ENCODE data around the gene PPWD1. TPM values are rescaled to one million over a fixed set of nuclear protein-coding genes. Genes with fewer than 3 reads are reported as not detected.

The PPWD1 gene
- total RNA-seq, 2 donors from 2014 or later = 32.8 to 71.0 TPM

DNA sequence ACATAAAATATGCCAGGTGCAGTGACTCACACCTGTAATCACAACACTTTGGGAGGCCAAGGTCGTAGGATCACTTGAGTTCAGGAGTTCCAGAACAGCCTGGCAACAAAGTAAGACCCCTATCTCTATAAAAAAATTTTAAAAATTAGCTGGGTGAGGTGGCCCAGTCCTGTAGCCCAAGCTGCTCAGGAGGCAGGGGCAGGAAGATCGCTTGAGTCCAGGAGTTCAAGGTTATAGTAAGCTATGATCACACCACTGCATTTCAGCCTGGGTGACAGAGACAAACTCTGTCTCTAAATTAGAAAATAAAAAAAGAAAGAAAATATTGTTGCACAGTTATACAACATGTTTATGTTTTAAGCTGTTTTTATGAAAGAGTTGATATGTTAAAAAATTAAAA lies 6.9 kb upstream of the PPWD1 start:
- no peak for ATAC-seq (ENCODE audit: insufficient number of reproducible peaks, low FRiP score, low read depth)
- Histone ChIP-seq H3K27ac (no peak overlapping the region), H3K4me3 (no peak overlapping the region), H3K27me3 (replicated peaks; ENCODE audit: insufficient read depth) (no peaks in the 10 kb centered on the region), H3K36me3 (no peaks in the 10 kb centered on the region), H3K4me1 (ENCODE audit: control insufficient read depth in 1 of 2, low read depth in 2 of 2) (no peaks in the 10 kb centered on the region), H3K9me3 (no peaks in the 10 kb centered on the region)
- no peak for DNase-seq (ENCODE audit: low spot score)
- TF ChIP-seq, protein P1, sequence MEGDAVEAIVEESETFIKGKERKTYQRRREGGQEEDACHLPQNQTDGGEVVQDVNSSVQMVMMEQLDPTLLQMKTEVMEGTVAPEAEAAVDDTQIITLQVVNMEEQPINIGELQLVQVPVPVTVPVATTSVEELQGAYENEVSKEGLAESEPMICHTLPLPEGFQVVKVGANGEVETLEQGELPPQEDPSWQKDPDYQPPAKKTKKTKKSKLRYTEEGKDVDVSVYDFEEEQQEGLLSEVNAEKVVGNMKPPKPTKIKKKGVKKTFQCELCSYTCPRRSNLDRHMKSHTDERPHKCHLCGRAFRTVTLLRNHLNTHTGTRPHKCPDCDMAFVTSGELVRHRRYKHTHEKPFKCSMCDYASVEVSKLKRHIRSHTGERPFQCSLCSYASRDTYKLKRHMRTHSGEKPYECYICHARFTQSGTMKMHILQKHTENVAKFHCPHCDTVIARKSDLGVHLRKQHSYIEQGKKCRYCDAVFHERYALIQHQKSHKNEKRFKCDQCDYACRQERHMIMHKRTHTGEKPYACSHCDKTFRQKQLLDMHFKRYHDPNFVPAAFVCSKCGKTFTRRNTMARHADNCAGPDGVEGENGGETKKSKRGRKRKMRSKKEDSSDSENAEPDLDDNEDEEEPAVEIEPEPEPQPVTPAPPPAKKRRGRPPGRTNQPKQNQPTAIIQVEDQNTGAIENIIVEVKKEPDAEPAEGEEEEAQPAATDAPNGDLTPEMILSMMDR (IDR thresholded peaks at IDR 0.05) = no peak

DNA sequence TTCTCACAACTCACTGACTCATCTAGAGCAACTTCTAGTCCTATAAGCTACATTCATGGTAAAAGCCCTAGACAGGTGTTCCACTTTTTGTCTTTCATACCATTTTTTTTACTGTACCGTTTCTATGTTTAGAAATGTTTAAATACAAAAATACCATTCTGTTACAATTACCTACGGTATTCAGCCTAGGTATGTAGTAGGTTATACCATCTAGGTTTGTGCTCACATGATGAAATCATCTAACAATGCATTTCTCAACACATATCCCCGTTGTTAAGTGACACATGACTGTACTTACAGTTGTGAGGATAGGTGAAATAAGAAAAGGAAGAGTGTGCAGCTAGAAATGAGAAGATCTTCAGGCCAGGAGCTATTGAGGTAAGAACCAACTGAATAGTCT lies 6.4 kb upstream of the PPWD1 start:
- no peaks in the 10 kb centered on the region for H3K36me3 ChIP-seq
- TF ChIP-seq, protein P1 (IDR thresholded peaks at IDR 0.05) = no peak
- no peak overlapping the region for H3K4me3 ChIP-seq

DNA sequence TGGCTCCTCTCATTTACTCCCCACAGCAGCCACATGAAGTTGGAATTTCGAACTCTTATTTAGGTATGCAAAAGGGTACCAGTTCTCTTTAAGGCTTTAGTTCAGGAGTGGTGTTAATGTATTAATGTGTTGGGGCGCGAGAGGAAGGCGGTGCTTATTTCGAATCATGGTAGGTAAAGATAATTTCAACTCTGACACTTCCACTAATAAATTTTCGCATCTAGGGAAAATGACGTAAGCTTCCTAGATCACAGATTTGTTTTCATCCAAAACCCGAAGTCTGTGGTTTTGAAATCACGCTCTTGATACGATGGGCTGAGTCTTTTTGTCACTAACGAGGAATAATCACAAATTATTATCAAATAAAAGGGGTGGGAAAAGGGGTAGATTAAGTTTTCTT lies 681 bp downstream of the PPWD1 start:
- Histone ChIP-seq H3K27ac (peak overlapping the region; percentile 80 to 93), H3K27me3 (replicated peaks; ENCODE audit: insufficient read depth) (no peaks in the 10 kb centered on the region), H3K4me3 (peak overlapping the region; percentile 82), H3K36me3 (peaks cover 4% of the 10 kb centered on the region), H3K9me3 (no peaks in the 10 kb centered on the region), H3K4me1 (ENCODE audit: control insufficient read depth in 1 of 2, low read depth in 2 of 2) (peaks cover 15 to 31% of the 10 kb centered on the region in 2 donors)
- TF ChIP-seq, protein P1 (IDR thresholded peaks at IDR 0.05) = no peak
- ATAC-seq (ENCODE audit: insufficient number of reproducible peaks, low FRiP score, low read depth) (no peak), DNase-seq (ENCODE audit: low spot score) (no peak)

More for the DNA sequence above, 6.4 kb upstream of the PPWD1 start:
- H3K9me3 ChIP-seq = no peaks in the 10 kb centered on the region
- H3K27me3 ChIP-seq (replicated peaks; ENCODE audit: insufficient read depth) = no peaks in the 10 kb centered on the region
- no peaks in the 10 kb centered on the region for H3K4me1 ChIP-seq (ENCODE audit: control insufficient read depth in 1 of 2, low read depth in 2 of 2)
- H3K27ac ChIP-seq = no peak overlapping the region
- no peak for ATAC-seq (ENCODE audit: insufficient number of reproducible peaks, low FRiP score, low read depth)
- DNase-seq (ENCODE audit: low spot score) = no peak

DNA sequence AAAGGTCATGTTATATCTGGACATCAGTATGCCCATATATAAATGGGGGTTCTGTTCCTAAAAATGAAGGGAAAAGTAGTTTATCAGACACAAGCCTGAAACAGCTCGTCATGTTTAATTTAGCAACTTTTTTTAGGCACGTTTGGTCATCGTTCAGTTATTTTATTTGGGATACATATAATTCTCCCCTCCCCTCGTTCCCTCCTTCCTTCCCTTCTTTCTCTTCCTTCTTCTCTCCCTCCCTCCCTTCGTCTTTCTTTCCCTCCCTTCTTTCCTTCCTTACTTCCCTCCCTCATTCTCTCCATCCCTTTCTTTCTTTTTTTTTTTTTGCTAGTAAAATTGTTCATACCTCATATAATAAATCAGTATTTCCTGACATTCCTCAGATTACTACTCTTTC lies 3.4 kb downstream of the PPWD1 start:
- H3K4me3 ChIP-seq = no peak overlapping the region
- DNase-seq (ENCODE audit: low spot score) = no peak
- H3K9me3 ChIP-seq = no peaks in the 10 kb centered on the region
- peaks cover 15 to 31% of the 10 kb centered on the region in 2 donors for H3K4me1 ChIP-seq (ENCODE audit: control insufficient read depth in 1 of 2, low read depth in 2 of 2)
- H3K27me3 ChIP-seq (replicated peaks; ENCODE audit: insufficient read depth) = no peaks in the 10 kb centered on the region
- TF ChIP-seq, protein P1 (IDR thresholded peaks at IDR 0.05) = no peak
- peaks cover 4% of the 10 kb centered on the region for H3K36me3 ChIP-seq
- no peak for ATAC-seq (ENCODE audit: insufficient number of reproducible peaks, low FRiP score, low read depth)
- no peak overlapping the region for H3K27ac ChIP-seq

DNA sequence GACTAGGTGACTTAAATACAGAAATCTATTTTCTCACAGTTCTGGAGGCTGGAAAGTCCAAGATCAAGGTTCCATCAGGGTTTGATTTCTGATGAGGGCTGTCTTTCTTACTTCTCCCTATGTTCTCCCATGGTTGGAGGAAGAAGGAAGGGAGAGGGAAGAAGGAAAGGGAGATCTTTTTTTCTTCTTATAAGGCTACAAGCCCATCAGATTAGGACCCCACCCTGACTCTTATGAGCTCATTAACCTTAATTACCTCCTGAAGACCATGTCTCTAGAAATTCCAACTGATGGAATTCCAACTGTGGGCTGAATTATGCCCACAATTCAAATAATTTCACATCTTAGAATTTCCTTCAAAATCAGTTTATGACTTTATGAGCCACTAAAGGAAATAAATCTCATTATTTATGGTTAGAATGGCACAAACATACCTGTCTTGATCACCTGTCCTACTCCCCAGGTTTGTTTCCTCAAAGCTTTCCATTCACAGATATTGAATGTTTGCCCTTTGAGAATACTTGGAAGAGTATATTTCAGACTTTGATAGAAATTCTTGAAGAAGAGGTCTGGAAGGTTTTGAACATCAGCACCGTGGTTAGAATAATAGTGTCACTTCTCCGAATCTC lies 7.6 kb downstream of the PPWD1 start:
- Histone ChIP-seq H3K9me3 (no peaks in the 10 kb centered on the region), H3K27me3 (replicated peaks; ENCODE audit: insufficient read depth) (no peaks in the 10 kb centered on the region), H3K4me3 (no peak overlapping the region), H3K36me3 (peaks cover 4% of the 10 kb centered on the region), H3K27ac (no peak overlapping the region), H3K4me1 (ENCODE audit: control insufficient read depth in 1 of 2, low read depth in 2 of 2) (peaks cover 0 to 7% of the 10 kb centered on the region in 2 donors)
- TF ChIP-seq, protein P1 (IDR thresholded peaks at IDR 0.05) = no peak
- ATAC-seq (ENCODE audit: insufficient number of reproducible peaks, low FRiP score, low read depth) (no peak), DNase-seq (ENCODE audit: low spot score) (no peak)
